Erythroblast (primary cell): Measurements from ENCODE around the gene ZNF853.
"Not testable (repeated sequence)": the region's sequence is repeated elsewhere in the genome, so short reads cannot be mapped to it uniquely, and the experiment has no call there.

Experiments used
- DNase-seq, 2 experiments: peaks; one replicate each; lab custom pipeline; 2025; lab: John Stamatoyannopoulos, UW
- GATA1 ChIP-seq: IDR thresholded peaks from 2 replicates; pipeline ENCODE4 v1.6.1; 2011; ENCODE audit warnings: low read depth, mild to moderate bottlenecking, control low read depth, low read length, moderate library complexity
- POLR2A ChIP-seq: IDR thresholded peaks from 2 replicates; pipeline ENCODE4 v1.6.1; 2011; ENCODE audit warnings: mild to moderate bottlenecking, low read length

The ZNF853 gene

DNA sequence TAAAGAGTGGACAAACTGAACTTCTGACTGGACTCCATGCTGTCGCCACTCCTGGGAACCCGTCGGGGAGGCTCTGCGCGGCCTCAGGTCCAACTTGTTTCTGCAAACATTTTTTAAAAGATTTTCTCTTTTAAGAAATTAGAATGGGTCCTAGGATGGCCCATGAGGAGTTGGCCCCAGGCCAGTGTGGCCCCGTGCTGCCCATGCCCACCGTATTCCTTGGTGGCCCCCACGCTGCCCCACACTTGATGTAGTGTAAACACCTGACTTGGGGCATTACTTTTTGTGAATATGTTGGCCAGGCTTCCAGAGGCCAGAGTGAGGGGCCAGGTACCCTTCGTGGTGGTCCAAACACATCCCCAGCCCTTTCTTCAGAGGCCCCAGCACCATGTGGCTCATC lies 41.0 kb downstream of the ZNF853 start:
- TF ChIP-seq GATA1 (no peak), POLR2A (no peak)
- DNase-seq, result no peak

DNA sequence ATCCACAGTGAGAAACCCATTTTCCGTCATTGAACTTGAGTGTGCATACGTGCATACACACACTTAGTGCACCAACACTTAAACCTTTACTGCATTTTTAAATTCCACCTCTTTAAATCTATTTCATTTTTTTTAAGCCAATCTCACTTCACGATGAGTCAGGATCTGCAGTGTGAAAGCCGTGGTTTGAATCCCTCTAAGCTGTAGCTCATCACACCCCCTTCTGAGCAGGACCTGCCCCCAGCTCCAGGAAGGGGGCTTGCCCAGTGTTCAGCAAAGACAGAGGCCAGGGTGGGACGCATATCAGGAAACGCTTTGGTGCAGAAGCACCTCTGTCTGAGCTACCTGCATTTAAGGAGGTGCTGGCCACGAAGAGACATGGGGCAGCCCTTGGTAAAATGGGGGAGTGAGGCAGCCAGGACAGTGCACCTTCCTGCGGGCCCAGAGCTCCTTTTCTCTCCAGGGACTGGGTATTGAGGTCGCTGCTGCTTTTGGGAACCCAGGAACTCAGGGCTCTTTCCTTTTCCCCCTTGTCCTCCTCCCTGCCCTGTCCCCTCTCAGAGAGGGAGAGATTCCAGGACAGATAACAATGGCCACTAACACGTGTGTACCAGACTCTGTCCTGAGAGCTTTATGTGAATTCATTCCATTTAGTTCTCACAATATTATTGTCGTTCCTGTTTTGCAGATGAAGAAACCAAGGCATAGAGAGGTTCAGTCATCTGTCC lies 43.4 kb downstream of the ZNF853 start:
- TF ChIP-seq POLR2A (no peak), GATA1 (no peak)
- no peak for DNase-seq

DNA sequence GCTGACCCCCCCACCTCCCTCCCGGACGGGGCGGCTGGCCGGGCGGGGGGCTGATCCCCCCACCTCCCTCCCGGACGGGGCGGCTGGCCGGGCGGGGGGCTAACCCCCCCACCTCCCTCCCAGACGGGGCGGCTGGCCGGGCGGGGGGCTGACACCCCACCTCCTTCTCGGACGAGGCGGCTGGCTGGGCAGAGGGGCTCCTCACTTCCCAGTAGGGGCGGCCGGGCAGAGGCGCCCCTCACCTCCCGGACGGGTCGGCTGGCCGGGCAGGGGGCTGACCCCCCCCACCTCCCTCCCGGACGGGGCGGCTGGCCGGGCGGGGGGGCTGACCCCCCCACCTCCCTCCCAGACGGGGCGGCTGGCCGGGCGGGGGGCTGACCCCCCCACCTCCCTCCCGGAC lies 55.4 kb downstream of the ZNF853 start:
- DNase-seq, result not testable (repeated sequence)
